Lung microvascular endothelial cell (primary cell): ENCODE results near the gene PRKG1. TPM values are rescaled to one million over a fixed set of nuclear protein-coding genes. Genes with fewer than 3 reads are reported as not detected.
"Not testable (repeated sequence)": the region's sequence is repeated elsewhere in the genome, so short reads cannot be mapped to it uniquely, and the experiment has no call there.

Experiments
- DNase-seq, 2 donors: peaks; one replicate each; pipeline versions ENCODE4 v3.0.0 to v3.0.0-alpha.2; 2010; ENCODE audit warnings: low read depth in 2 of 2
- total RNA-seq: library from RNA; depleted of rRNA; stranded (reverse); fragments of >200 nt; gene quantifications from 2 replicates; pipeline ENCODE4 v1.2.1, GENCODE V29; 2014

PRKG1 gene
- total RNA-seq, 1 donor from 2014 or later = 3.6 TPM

DNA sequence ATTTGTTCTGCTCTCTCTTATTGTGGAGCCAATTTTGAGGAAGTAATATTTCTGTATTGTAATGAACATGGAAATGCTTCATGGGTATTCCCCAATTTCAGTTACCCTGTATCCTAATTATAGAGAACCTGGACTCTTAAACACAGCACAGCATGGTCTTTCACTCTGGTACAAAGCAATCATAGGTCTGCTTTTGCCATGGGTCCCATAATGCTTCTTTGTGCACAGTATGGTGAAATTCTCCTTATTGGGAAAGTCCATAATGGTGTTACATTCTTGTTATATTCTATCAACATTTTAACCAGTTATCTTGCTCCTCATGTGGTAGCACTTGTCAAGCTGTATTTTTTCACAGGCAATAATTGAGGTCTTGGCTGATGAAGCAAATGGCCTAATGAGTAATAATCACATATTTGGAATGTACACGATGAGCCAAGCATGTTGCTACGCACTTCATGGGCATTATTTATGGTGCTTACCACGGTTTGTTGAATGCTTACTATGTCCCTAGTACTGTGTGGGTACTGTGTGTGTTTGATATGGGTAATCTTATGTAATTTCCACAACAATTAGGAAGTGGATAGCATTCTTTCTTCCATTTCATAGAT, 42.9 kb downstream of the PRKG1 start:
- no peak for DNase-seq

DNA sequence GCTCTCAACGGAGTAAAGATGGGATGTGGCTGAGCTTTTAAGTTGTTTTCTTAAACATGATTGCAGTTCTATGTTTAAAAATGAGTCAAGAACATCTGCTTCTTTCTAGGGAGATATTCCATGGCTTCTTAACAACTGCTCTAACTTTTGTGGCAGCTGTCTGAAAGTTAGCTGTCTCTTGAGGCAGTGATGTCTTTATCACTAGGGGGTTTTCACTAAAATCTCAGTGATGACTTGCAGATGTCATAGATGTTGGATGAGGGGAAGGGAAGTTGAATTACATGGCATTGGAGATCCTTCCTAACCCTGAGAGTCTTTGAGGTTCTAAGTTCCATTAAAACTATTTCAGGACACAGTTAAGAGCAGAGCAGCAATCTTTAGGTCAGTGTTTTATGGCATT, 43.5 kb downstream of the PRKG1 start:
- DNase-seq = no peak

DNA sequence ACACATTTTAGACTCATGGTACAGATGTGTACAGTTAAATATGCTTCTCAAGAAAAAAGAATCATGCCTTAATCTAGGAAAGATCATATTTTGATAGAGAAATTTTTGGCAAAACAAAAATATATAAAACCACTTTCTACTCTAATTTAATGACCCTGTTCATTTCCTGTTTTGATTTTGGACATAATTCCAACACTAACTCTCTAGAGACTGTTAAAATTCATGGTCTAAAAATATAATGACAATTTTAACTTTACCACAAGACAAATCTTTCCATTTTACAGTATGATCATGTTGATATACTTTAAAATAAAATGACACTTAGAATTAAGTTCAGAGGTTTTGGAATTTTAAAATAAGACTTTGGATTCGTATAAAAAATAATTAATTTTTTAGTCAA, 45.2 kb downstream of the PRKG1 start:
- DNase-seq = no peak

DNA sequence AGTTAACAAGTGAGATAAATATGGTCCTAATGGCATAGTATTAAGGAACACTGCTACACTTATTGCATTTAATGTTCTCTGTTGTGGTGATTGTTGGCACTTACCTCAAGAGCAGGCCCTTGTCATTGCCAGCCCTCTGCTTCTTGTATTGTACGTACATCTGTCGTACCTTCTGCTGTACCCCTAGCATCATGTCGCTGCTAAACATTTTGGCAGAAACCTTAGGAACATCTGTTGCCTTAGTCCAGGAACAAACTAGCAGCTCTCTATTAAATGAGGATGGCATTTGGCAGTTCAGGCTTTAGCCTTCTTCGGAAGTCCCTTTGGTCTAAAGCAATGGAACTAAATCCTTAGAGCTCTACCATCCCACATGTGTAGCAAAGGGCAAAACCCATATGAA, 47.6 kb downstream of the PRKG1 start:
- DNase-seq = no peak

DNA sequence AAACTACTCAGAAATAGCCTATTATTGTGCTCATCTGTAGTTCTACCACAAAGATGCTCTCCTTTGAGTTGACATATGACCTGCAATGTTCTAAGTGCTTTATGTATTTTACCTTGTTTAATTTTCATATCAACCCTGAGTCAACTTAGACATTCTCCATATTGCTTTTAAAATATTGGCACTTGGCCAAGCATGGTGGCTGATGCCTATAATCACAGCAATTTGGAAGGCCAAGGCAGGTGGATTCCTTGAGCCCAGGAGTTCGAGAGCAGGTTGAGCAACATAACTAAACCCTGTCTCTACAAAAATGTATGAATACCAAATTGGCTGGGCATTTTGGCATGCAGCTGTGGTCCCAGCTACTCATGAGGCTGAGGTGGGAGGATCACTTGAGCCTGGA, 50.6 kb downstream of the PRKG1 start:
- no peak for DNase-seq

DNA sequence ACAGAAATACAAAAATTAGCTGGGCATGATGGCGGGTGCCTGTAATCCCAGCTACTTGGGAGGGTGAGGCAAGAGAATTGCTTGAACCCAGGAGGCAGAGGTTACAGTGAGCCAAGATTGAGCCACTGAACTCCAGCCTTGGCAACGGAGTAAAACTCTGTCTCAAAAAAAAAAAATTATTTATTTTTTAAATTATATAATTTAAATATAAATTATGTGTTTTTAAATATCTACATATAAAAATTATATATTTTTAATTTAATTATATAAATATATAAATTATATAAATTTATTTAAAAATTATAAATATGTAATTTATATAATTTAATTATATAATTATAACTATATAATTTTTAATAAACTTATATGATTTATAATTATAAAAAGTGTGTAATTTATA, 51.2 kb downstream of the PRKG1 start:
- no peak for DNase-seq

DNA sequence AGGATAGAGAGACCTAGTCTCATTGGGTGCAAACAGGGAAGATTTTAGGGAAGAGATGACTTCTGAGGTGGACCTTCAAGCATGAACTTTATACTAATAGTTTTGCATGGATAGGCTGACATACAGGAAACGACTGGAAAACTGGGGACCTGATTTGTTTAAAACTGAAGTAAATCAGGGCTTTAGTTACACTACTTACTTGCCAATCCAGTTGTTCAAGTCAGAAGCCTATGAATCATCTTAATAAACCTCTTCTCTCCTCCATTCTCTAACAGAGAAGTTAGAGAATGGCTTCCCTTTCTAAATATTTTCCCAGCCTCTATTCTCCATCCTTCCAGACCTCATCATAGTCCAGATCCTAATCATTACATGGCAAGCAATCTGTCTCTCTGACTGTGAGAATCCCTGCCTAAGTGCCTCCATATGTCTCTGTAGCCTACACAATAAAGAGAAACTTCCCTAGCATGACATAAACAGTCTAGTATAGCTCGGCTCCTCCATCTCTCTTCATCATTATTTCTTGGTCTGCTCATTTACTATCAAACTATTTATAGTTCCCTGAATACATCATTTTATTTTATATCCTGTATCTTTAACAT, 55.8 kb downstream of the PRKG1 start:
- DNase-seq = no peak

DNA sequence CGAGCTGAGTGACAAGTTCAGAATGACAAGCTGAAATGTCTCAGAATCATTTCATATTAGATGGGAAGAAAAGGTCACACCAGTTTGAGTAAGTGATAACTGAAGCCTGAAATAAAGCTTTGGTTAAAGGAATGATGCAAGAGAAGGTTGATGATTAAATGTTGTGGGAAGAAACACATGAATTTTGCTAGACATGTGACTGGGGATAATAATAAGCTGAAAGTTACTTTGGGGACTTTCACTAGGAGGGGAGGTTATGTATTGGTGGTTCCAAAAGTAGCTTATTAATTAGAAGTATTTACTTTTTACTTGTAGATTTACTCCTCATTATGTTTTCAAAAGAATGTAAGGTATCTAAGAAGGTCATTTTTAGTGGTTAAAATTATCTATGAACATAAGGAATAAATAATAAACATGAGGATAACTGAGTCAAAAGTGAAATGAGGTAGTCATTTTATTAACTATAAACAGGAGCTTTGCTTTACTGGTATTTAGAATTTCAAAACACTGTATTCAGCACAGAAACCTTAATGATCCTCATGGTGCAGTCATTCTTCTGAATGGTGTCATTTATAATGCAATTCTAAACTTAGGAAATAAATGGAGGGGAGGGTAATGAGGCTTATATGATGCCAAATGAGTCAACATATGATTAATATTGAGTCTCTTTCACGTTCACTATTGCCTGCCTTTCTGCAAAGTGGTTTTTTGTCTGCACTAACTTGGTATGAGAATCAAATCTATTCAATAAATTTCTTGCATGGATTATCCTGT, 63.7 kb downstream of the PRKG1 start:
- no peak for DNase-seq

DNA sequence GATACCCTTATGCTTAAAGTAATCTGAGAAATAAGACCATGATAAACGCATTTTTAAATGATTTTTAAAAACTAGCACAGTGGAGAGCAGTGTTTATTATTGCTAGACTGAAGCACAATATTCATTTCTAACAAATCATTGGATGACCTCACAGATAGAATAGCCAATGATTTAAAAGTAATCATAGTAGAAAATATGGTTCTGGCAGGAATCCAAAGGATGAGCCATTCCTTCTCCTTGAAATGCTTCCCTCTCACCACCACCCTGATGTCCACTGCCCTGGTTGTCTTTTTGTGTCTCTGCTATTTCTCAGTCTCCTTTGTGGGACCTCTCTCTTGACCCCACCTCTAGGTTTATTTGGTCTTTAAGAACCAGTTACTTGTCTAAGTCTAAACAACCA, 64.9 kb downstream of the PRKG1 start:
- DNase-seq = no peak

DNA sequence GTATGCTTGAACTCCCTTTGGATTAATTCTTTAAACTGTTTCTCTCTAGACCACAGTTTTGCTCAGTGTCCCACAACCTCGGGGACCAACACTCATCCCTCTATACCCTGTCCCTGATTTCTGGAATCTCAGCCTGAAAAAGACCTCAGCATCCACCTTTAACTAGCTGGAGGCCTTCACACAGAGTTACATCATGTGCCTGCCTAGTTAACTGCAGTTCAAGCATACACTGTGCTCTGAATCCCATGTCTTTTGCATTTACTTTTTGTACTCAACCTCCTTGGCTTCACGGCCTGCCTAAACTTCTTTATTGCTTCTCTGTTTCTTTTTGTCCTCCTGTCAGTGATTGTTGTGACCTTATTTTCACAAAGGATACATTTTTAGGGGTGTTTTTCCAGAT, 66.7 kb downstream of the PRKG1 start:
- DNase-seq = no peak

DNA sequence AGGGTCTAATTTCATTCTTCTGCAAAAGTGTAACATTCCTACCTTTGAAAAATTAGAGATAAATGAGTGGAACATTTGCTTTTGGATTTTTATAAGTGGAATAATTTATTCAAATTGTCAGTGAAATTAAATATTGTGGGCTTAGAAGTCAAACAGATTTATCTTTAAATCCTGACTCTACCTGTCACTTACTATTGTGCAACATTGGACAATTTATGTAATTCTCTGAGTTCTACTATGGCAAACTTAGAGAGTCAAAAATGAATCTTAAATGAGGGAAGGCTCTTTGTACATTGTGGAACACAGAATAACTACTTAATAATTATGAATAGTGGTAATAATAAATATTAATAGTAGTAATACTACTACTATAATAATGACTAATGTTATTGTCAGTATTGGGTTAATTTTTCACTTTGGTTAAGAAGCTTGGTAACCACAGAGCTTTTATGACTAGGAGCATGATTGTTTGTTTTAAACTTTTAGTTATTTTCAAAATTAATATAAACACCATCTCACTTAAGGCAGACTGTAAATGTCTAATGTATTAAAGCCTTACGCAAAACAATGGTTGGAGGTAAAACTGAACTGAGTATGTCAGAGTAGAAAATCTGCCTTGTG, 70.0 kb downstream of the PRKG1 start:
- no peak for DNase-seq

DNA sequence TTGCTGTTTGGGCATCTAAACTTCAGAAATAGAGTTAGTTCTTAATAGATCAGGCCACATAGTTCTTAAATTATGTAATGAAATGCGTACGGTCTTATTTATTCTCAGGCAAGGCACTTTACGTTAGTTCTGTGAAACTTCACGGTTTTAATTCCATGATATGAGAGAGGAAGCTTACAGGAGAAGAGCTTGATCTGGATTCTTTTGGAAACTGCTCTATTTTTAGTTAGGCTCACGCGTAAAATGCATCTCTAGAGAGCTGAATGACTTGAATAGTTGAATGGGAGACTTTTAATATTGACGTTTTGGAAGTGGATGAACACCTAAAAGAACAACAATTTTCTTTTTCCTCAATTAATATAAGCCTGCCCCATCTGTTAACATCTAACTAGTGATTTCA, 71.1 kb downstream of the PRKG1 start:
- DNase-seq = no peak

DNA sequence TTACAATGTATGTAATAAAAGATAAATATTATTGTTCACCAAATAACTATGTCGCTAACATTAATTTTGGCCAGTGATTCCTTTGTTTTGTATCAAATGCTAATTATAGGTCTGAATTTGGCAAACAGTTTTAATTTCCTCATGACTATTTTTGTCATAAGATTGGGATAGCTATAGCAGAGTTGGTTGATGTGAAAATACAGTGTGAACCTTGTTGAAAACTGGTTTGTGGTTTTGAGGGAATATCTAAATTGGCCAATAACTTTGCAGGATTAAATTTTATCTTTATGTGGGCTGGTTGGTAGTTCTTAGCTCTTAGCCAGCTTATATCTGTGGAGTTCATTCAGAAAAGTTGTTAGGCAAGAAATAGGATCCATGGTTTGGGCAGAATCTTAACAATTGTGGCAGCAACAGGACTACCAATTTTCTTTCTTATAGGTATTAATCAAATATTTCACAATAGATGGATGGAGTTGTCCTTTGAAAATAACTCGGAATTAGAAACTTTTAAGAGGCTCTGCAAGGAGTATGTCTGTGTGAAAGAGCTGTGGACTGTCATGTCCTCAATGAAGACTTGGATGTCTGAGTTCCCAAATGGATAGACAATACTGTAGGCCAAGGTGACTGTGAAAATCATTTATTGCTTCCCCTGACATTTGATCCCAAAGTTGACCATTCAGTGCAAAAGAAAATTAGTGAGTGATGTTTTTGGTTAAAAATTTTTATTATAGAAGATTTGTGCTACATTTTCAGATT, 73.5 kb downstream of the PRKG1 start:
- DNase-seq = no peak

DNA sequence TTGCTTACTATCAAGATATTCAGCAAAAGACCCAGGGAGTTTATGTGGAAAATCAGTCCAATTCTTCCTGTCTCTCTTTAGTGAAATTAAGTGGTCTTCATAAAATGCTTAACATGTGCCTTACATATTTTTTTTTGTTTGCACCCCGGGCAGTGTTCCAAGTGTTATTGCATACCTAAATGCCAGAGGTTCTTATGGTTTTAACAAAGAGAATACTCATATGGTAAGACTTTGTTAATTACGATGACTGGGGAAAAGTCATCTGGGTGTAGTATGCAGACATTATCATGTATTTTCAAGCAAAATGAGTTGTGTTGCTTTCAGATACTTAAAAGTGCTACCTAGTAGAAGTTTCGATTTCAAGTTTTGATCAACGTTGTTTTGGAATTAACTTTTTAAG, 82.6 kb downstream of the PRKG1 start:
- DNase-seq = no peak

DNA sequence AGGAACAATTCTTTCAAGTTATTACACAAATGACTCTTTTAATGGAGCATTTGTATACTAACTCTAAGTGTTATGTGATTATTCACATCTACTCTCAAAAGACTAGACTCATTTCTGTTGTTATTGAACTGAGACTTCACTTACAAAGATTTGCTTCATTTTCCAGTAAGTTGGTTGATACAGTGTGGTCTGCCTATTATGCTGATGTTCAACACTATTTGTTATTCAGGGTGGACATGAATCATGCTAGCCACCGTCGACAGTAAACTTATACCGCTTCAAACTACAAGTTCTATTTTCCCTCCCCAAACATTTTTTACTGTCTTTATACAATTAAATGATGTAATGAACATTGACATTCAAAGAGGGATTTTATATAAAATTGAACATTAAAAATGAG, 84.5 kb downstream of the PRKG1 start:
- no peak for DNase-seq

DNA sequence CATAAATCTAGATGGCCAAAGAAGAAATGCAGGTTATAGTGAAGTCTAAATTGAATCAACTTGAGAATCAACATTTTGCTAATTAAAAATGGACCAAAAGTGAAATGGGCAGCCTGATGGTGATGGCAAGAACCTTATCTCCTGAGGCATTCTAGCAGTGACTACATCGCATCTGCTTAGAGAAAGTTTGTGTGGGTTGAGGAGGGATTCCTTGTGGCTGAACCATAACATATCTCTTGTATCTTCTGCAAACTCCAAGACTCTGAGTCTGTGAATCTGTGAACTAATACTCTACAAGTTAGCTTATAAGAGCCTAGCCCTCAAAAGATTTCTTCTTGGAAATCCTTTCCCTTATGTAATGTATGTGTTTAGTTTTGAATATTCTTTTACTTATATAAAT, 85.6 kb downstream of the PRKG1 start:
- no peak for DNase-seq

DNA sequence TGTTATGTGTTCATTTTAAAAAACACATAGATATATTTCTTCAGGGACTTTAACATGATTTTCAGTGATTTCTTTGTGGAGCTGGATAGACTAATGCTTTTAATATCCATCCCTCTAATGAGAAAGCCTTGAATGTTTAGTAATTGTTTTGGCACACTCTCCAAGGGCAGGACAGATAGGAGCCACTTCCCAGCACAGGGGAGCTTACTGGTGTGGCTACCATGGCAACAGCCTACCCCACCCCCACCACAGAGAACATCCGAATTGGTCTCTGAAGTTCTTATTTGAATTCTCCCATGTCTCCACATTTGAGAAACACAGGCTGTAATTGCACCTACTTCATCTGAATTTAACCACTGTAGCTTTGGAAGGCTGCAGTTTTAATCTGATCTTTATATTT, 87.7 kb downstream of the PRKG1 start:
- no peak for DNase-seq

DNA sequence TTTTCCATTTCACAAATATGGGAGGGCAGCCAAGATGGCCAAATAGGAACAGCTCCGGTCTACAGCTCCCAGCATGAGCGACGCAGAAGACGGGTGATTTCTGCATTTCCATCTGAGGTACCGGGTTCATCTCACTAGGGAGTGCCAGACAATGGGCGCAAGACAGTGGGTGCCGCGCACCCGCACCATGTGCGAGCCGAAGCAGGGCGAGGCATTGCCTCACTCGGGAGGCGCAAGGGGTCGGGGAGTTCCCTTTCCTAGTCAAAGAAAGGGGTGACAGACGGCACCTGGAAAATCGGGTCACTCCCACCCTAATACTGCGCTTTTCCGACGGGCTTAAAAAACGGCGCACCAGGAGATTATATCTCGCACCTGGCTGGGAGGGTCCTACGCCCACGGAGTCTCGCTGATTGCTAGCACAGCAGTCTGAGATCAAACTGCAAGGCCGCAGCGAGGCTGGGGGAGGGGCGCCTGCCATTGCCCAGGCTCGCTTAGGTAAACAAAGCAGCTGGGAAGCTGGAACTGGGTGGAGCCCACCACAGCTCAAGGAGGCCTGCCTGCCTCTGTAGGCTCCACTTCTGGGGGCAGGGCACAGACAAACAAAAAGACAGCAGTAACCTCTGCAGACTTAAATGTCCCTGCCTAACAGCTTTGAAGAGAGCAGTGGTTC, 89.2 kb downstream of the PRKG1 start:
- DNase-seq = not testable (repeated sequence)

DNA sequence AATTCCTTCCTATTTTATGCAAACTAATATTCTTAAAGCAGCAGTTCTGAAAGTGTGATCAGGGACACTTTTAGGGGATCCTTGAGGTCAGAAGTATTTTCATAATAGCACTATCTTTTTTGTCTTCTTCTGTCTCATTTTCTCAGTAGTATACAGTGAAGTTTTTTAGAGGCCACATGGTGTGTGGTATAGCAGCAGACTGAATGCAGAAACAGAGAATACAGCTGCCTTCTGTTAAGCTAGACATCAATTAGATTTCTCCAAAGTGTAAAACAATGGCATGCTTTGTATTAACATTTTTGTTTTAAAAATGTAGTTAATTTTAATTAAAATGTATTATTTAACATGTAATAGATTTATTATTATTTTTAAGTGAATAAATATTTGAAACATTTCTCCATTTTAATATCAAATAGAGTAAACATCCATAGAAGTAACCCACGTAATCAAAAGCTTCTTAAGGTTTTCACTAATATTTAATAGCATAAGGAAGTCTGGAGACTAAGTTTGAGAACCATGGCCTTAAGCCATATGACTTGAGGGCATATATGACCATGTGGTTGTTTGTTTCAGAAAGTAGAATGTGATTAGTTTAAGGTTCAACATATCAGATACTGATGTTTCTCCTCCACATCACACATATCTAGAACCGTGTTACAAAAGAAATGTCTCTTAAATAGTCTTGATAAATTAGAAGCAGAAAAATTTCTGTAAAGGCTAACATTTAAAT, 94.0 kb downstream of the PRKG1 start:
- DNase-seq = no peak

DNA sequence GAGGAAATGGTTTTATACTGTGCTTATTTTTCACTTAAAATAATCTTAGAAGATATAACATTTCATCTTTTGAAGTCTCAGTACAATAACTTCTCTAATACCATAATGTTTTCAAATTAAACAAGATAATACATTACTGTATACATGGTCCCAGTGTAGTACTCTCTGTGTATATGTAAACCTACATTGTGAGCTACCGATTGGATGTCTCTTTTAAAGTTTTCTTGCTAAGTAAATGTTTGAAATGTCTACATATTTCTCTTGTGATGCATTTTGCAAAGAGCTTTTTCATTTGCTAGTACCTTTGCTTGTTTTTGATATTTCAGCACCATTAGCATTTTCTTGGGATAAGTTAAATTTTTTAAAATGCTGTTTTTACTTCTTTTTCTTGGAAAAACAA, 94.8 kb downstream of the PRKG1 start:
- DNase-seq = no peak
